Peyer's patch (tissue), 4 donors: ENCODE results near the gene CPNE8. TPM values are rescaled to one million over a fixed set of nuclear protein-coding genes. Genes with fewer than 3 reads are reported as not detected.

Source experiments
- DNase-seq, 3 donors: peaks; one replicate each; pipeline ENCODE4 v3.0.0-alpha.2; 2017 to 2019
- H3K27ac ChIP-seq, 4 donors: fragments of 200-600 bp; sonication (generic); one replicate each; pipeline ENCODE4 v1.5.1; 2016 to 2019
- H3K27me3 ChIP-seq, 2 donors: fragments of 200-600 bp; sonication (generic); one replicate each; pipeline ENCODE4 v1.5.1; 2019
- H3K36me3 ChIP-seq, 3 donors: fragments of 200-600 bp; sonication (generic); one replicate each; pipeline ENCODE4 v1.5.1; 2016 to 2019
- H3K4me1 ChIP-seq, 4 donors: fragments of 200-600 bp; sonication (generic); one replicate each; pipeline ENCODE4 v1.5.1; 2016 to 2019
- H3K4me3 ChIP-seq, 4 donors: fragments of 200-600 bp; sonication (generic); 1 replicate in 3 of 4; 2 replicates in 1 of 4; pipeline ENCODE4 v1.5.1; 2016 to 2019; ENCODE audit warnings: mild to moderate bottlenecking in 1 of 4
- H3K9me3 ChIP-seq, 4 donors: fragments of 200-600 bp; sonication (generic); one replicate each; pipeline ENCODE4 v1.5.1; 2016 to 2019; ENCODE audit warnings: mild to moderate bottlenecking in 1 of 4
- CTCF ChIP-seq, 6 experiments: fragments of 450-650 bp in 4 of 6; fragments of 200-600 bp in 2 of 6; sonication (generic) in 1 of 6; IDR thresholded peaks; one replicate each; pipeline ENCODE4 v1.5.1; 2017 to 2019; ENCODE audit warnings: antibody characterized with exemption in 6 of 6, mild to moderate bottlenecking in 3 of 6, moderate library complexity in 1 of 6
- POLR2A ChIP-seq, 2 donors: fragments of 450-650 bp; IDR thresholded peaks; one replicate each; pipeline ENCODE4 v1.5.1; 2017; ENCODE audit warnings: antibody characterized with exemption in 2 of 2, mild to moderate bottlenecking in 2 of 2, moderate library complexity in 2 of 2
- total RNA-seq, 4 donors: library from RNA; depleted of rRNA; stranded (reverse); fragments of >200 nt; gene quantifications; one replicate each; pipeline ENCODE4 v1.1.0, GENCODE V29; 2016

CPNE8 gene
- total RNA-seq, 4 donors from 2014 or later: 4.4 to 23.1 (median 8.0) TPM

- TF ChIP-seq CTCF (IDR thresholded peaks at IDR 0.05) (no peak), POLR2A (IDR thresholded peaks at IDR 0.05) (no peak)
- DNase-seq: no peak
- H3K9me3 ChIP-seq: no peaks in the 10 kb centered on the region
- H3K27ac ChIP-seq: no peak overlapping the region
- H3K4me1 ChIP-seq: no peaks in the 10 kb centered on the region
- H3K27me3 ChIP-seq: no peaks in the 10 kb centered on the region
- H3K4me3 ChIP-seq: no peak overlapping the region
- H3K36me3 ChIP-seq: no peaks in the 10 kb centered on the region
These were observed 29.7 kb downstream of the CPNE8 start for GRCh38 chr12:38875586-38876228.

GRCh38 chr12:38872561-38872960, 32.8 kb downstream of the CPNE8 start:
- no peak overlapping the region for H3K4me3 ChIP-seq
- H3K27ac ChIP-seq: no peak overlapping the region
- H3K27me3 ChIP-seq: no peaks in the 10 kb centered on the region
- TF ChIP-seq CTCF (IDR thresholded peaks at IDR 0.05): no peak
- no peak for TF ChIP-seq POLR2A (IDR thresholded peaks at IDR 0.05)
- no peaks in the 10 kb centered on the region for H3K9me3 ChIP-seq
- DNase-seq: no peak
- H3K36me3 ChIP-seq: no peaks in the 10 kb centered on the region
- H3K4me1 ChIP-seq: no peaks in the 10 kb centered on the region

- H3K36me3 ChIP-seq: no peaks in the 10 kb centered on the region
- H3K4me1 ChIP-seq: no peaks in the 10 kb centered on the region
- no peaks in the 10 kb centered on the region for H3K9me3 ChIP-seq
- no peak overlapping the region for H3K27ac ChIP-seq
- no peak overlapping the region for H3K4me3 ChIP-seq
- H3K27me3 ChIP-seq: no peaks in the 10 kb centered on the region
- no peak for TF ChIP-seq CTCF (IDR thresholded peaks at IDR 0.05)
- TF ChIP-seq POLR2A (IDR thresholded peaks at IDR 0.05): no peak
- DNase-seq: no peak
These were observed 33.2 kb downstream of the CPNE8 start for GRCh38 chr12:38872156-38872555.

GRCh38 chr12:38869036-38869435, 36.4 kb downstream of the CPNE8 start:
- TF ChIP-seq POLR2A (IDR thresholded peaks at IDR 0.05): no peak
- no peak for DNase-seq
- H3K27me3 ChIP-seq: no peaks in the 10 kb centered on the region
- no peak overlapping the region for H3K4me3 ChIP-seq
- no peaks in the 10 kb centered on the region for H3K4me1 ChIP-seq
- no peaks in the 10 kb centered on the region for H3K9me3 ChIP-seq
- no peaks in the 10 kb centered on the region for H3K36me3 ChIP-seq
- H3K27ac ChIP-seq: no peak overlapping the region

- H3K9me3 ChIP-seq: no peaks in the 10 kb centered on the region
- no peaks in the 10 kb centered on the region for H3K27me3 ChIP-seq
- no peaks in the 10 kb centered on the region for H3K4me1 ChIP-seq
These were observed 54.9 kb downstream of the CPNE8 start for GRCh38 chr12:38850461-38850860.

GRCh38 chr12:38847247-38847646, 58.1 kb downstream of the CPNE8 start:
- Histone ChIP-seq H3K36me3 (no peaks in the 10 kb centered on the region), H3K4me3 (no peak overlapping the region), H3K9me3 (no peaks in the 10 kb centered on the region), H3K27me3 (no peaks in the 10 kb centered on the region), H3K27ac (no peak overlapping the region), H3K4me1 (no peaks in the 10 kb centered on the region)
- TF ChIP-seq POLR2A (IDR thresholded peaks at IDR 0.05) (no peak), CTCF (IDR thresholded peaks at IDR 0.05) (no peak)
- DNase-seq: no peak

More at GRCh38 chr12:38850461-38850860, 54.9 kb downstream of the CPNE8 start:
- Histone ChIP-seq H3K4me3 (no peak overlapping the region), H3K27ac (no peak overlapping the region), H3K36me3 (no peaks in the 10 kb centered on the region)
- no peak for TF ChIP-seq POLR2A (IDR thresholded peaks at IDR 0.05)
- no peak for TF ChIP-seq CTCF (IDR thresholded peaks at IDR 0.05)
- no peak for DNase-seq
